Lung (tissue), 12 donors: ENCODE data around the gene MTHFR. TPM values are rescaled to one million over a fixed set of nuclear protein-coding genes. Genes with fewer than 3 reads are reported as not detected.

Source experiments
- ATAC-seq: fragments of 200-7000 bp; cut with Tn5 transposase; one replicate; pipeline ENCODE4 v1.9.1; 2020; ENCODE audit warnings: moderate number of reproducible peaks; ENCODE audit not compliant: insufficient read depth, low FRiP score
- DNase-seq, 3 donors: peaks; one replicate each; pipeline ENCODE4 v3.0.0-alpha.2; 2013 to 2017
- H3K27ac ChIP-seq, 2 donors: one replicate each; pipeline ENCODE4 v1.5.1; 2013; ENCODE audit warnings: mild to moderate bottlenecking in 2 of 2, moderate library complexity in 2 of 2, control low read depth in 1 of 2, inconsistent platforms in 1 of 2, low read depth in 1 of 2, low read length in 1 of 2
- H3K27me3 ChIP-seq, 3 donors: one replicate each; pipeline ENCODE4 v1.5.1; 2013; ENCODE audit warnings: low read length in 2 of 3; ENCODE audit not compliant: control insufficient read depth in 3 of 3, insufficient read depth in 3 of 3
- H3K36me3 ChIP-seq, 4 donors: one replicate each; pipeline ENCODE4 v1.5.1; 2013; ENCODE audit warnings: low read length in 4 of 4, mild to moderate bottlenecking in 1 of 4, moderate library complexity in 1 of 4; ENCODE audit not compliant: control insufficient read depth in 4 of 4, insufficient read depth in 4 of 4
- H3K4me1 ChIP-seq, 5 donors: one replicate each; pipeline ENCODE4 v1.5.1; 2013; ENCODE audit warnings: low read length in 5 of 5, mild to moderate bottlenecking in 2 of 5, moderate library complexity in 1 of 5; ENCODE audit not compliant: control insufficient read depth in 5 of 5, insufficient read depth in 5 of 5
- H3K4me3 ChIP-seq: one replicate; pipeline ENCODE4 v1.5.1; 2013; ENCODE audit warnings: mild to moderate bottlenecking, control low read depth, moderate library complexity
- H3K9ac ChIP-seq, 2 donors: one replicate each; pipeline ENCODE4 v1.5.1; 2013; ENCODE audit warnings: low read length in 2 of 2, control low read depth in 1 of 2; ENCODE audit not compliant: insufficient read depth in 1 of 2
- H3K9me3 ChIP-seq, 4 donors: one replicate each; pipeline ENCODE4 v1.5.1; 2013; ENCODE audit warnings: low read length in 3 of 4, mild to moderate bottlenecking in 1 of 4, moderate library complexity in 1 of 4; ENCODE audit not compliant: control insufficient read depth in 4 of 4, insufficient read depth in 3 of 4
- CTCF ChIP-seq: IDR thresholded peaks from 2 replicates; pipeline ENCODE4 v1.5.1; 2012; ENCODE audit warnings: mild to moderate bottlenecking; ENCODE audit errors: control extremely low read depth, extremely low read depth
- WGBS, 2 donors: extraction: QIAGEN DNeasy Blood & Tissue Kit; methylation state at CpG; one replicate each; pipeline ENCODE4 v1.1.7; 2013; 5-methylcytosine and 5-hydroxymethylcytosine counted together
- polyA plus RNA-seq, 2 donors: library from polyadenylated mRNA; stranded (reverse); fragments of 200-250 nt; gene quantifications; one replicate each; pipeline ENCODE4 v1.2.1, GENCODE V29; 2013
- total RNA-seq, 2 donors: library from RNA; depleted of rRNA in 1 of 2; stranded (reverse); fragments of >200 nt in 1 of 2; gene quantifications; one replicate each; pipeline ENCODE4 v1.2.1, GENCODE V29; 2014 to 2021
- donor health status: control.
- donor health status: control.
- donor health status: Bipolar disorder and iron deficiency.
- donor health status: healthy.
- donor health status: DM: yes; HTN: yes; CAD: no.

MTHFR gene
- total and polyA plus RNA-seq, 4 donors = 20.6 to 61.4 (median 30.0) TPM

- no peak for ATAC-seq
- TF ChIP-seq CTCF = no peak
- Histone ChIP-seq H3K36me3 (peaks cover 0 to 50% (median 5%) of the 10 kb centered on the region in 4 donors), H3K4me3 (no peak overlapping the region), H3K9ac (no peak overlapping the region), H3K4me1 (peaks cover 0 to 2% (median 0%) of the 10 kb centered on the region in 5 donors), H3K27ac (no peak overlapping the region), H3K9me3 (no peaks in the 10 kb centered on the region), H3K27me3 (no peaks in the 10 kb centered on the region)
- DNase-seq = no peak
- 87 to 89% methylated on average over 6 of the region's 6 CpGs for WGBS, 2 donors
These were observed 59.7 kb downstream of the MTHFR start for GRCh38 chr1:11746092-11746491.

- no peak for ATAC-seq
- no peak overlapping the region for H3K4me3 ChIP-seq
- no peaks in the 10 kb centered on the region for H3K9me3 ChIP-seq
- TF ChIP-seq CTCF = no peak
- peaks cover 0 to 33% (median 5%) of the 10 kb centered on the region in 4 donors for H3K36me3 ChIP-seq
- H3K4me1 ChIP-seq = peaks cover 0 to 12% (median 0%) of the 10 kb centered on the region in 5 donors
- H3K27ac ChIP-seq = no peak overlapping the region
- WGBS, 2 donors = 78 to 85% methylated on average over 9 of the region's 9 CpGs
- H3K27me3 ChIP-seq = no peaks in the 10 kb centered on the region
- DNase-seq = no peak
- no peak overlapping the region for H3K9ac ChIP-seq
These were observed 61.5 kb downstream of the MTHFR start for GRCh38 chr1:11744287-11744686.

- peaks cover 0 to 15% (median 3%) of the 10 kb centered on the region in 4 donors for H3K36me3 ChIP-seq
- DNase-seq (no peak), ATAC-seq (no peak)
- TF ChIP-seq CTCF = no peak
- H3K9ac ChIP-seq = no peak overlapping the region
- no peaks in the 10 kb centered on the region for H3K9me3 ChIP-seq
- no peak overlapping the region for H3K4me3 ChIP-seq
- no peak overlapping the region for H3K27ac ChIP-seq
- no peaks in the 10 kb centered on the region for H3K27me3 ChIP-seq
- 72 to 86% methylated on average over 5 of the region's 5 CpGs for WGBS, 2 donors
- H3K4me1 ChIP-seq = peaks cover 0 to 17% (median 5%) of the 10 kb centered on the region in 5 donors
These were observed 63.7 kb downstream of the MTHFR start for GRCh38 chr1:11741919-11742558.

GRCh38 chr1:11741482-11741881 is 64.3 kb downstream of the MTHFR start:
- peaks cover 0 to 14% (median 3%) of the 10 kb centered on the region in 4 donors for H3K36me3 ChIP-seq
- H3K4me3 ChIP-seq = no peak overlapping the region
- 87 to 90% methylated on average over 4 of the region's 4 CpGs for WGBS, 2 donors
- no peak for TF ChIP-seq CTCF
- peaks cover 0 to 18% (median 5%) of the 10 kb centered on the region in 5 donors for H3K4me1 ChIP-seq
- no peaks in the 10 kb centered on the region for H3K9me3 ChIP-seq
- H3K27ac ChIP-seq = no peak overlapping the region
- H3K27me3 ChIP-seq = no peaks in the 10 kb centered on the region
- H3K9ac ChIP-seq = no peak overlapping the region
- ATAC-seq (no peak), DNase-seq (no peak)
